ENCODE data around the gene PCGF3. TPM values are rescaled to one million over a fixed set of nuclear protein-coding genes. Genes with fewer than 3 reads are reported as not detected.

PCGF3 gene
- total and polyA plus RNA-seq, 10 of the 15 experiments (the other 5 are each of a cell fraction or from before 2014, with no cell fraction given), result 2.2 to 43.8 (median 15.9) TPM

- 0 out of 2 replicates have a peak, but pooled peaks have one; percentile 2 for TF ChIP-seq ZBTB4 (CRISPR knock-in tag; IDR thresholded peaks at IDR 0.05)
Measured at GRCh38 chr4:674172-675035, 31.2 kb upstream of the PCGF3 start, which contains the start of the genes ATP5ME and MYL5 (continued).

DNA sequence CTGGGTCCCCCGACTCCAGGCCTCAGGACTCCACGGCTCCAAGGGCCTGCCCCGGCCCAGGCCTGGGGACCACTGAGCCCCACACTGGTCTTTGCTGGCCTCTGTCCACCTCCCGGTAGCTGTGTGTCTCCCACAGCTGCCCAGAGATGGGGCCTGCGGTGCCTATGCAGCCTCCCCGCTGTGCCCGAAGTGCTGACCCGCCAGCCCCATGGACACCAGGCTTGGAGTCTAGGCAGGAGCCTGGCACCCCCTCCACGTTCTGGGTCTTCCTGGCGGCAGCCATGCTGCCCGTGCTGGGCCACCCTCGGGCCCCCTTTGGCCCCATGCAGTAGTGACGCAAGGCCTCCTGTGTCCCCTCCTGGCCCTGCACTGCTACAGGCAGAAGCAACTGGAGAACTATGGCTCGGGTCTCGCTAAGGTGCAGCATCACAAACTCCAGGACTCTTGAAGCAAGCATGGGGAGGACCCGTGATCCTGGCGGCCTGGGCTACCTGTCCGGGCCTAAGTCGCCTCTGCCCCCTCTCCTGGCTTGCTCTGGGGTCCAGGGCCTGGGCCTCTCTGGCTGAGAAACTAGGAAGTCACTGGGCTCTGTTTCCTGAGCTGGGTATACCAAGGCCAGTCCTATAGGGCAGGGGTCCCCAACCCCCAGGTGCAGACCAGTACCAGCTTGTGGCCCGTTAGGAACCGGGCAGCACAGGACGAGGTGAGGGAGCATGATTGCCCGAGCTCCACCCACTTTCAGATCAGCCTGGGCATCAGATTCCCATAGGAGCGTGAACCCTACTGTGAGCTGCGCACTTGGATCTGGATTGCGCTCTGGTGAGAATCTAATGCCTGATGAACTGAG, 30.4 kb upstream of the PCGF3 start:
- ATAC-seq (peak; percentile 22), FAIRE-seq (peak; percentile 23), DNase-seq (ENCODE audit: low read depth, low spot score) (no peak)
- H3K36me3 ChIP-seq (ENCODE audit: control insufficient read depth in 2 of 2, insufficient read depth in 2 of 2, low read length in 1 of 2), result peaks cover 6 to 7% of the 10 kb centered on the region in 2 experiments
- peaks cover 24% of the 10 kb centered on the region for H3K79me2 ChIP-seq (ENCODE audit: control insufficient read depth, insufficient read depth, low read length)
- ChIA-PET RAD21 (ENCODE audit: unreplicated experiment) (interaction anchor here (0.7 to 1.8 kb wide), 6 partner anchors 11 to 312 kb away, joined by 3 to 7 read pairs (median 4); partner anchors contain the start of gene IDUA), CTCF (interaction anchor here (0.6 to 2.3 kb wide), 9 partner anchors 9 to 346 kb away, joined by 3 to 8 read pairs (median 4); partner anchors contain the start of gene IDUA), SMC1A (ENCODE audit: uncharacterized antibody, unreplicated experiment) (interaction anchor here (1.3 to 1.5 kb wide), 2 partner anchors 24 to 105 kb away, joined by 3 read pairs; no protein-coding TSS in a partner anchor), POLR2A (interaction anchor here (0.9 to 2.6 kb wide), 6 partner anchors 11 to 107 kb away, joined by 3 to 14 read pairs (median 7); no protein-coding TSS in a partner anchor)
- no peaks in the 10 kb centered on the region for H4K20me1 ChIP-seq (ENCODE audit: control insufficient read depth, insufficient read depth)
- H3K9ac ChIP-seq (ENCODE audit: control insufficient read depth, insufficient read depth, low read length), result peak overlapping the region; percentile 95
- WGBS (ENCODE audit: insufficient coverage, insufficient replicate concordance, low lambda C conversion rate, missing lambda C conversion rate), result 31% methylated on average over 26 of the region's 26 CpGs
- in situ Hi-C loops (cut with MboI), result no loop called here
- H3K27me3 ChIP-seq (replicated peaks in 1 of 2; ENCODE audit: control insufficient read depth in 2 of 2, insufficient read depth in 2 of 2, low read length in 1 of 2), result no peaks in the 10 kb centered on the region
- intact Hi-C loops (cut with micrococcal nuclease; ENCODE audit: unreplicated experiment), result loop anchor here (2.0 to 10.0 kb wide), 4 partner anchors 24 to 430 kb away; partner anchors contain the start of genes GAK and TMEM175
- peaks cover 31% of the 10 kb centered on the region for H3K4me1 ChIP-seq (ENCODE audit: control insufficient read depth, insufficient read depth, low read length)
- peak overlapping the region; percentile 49; the same call in 1 of the 2 replicates for H2AFZ ChIP-seq (ENCODE audit: control insufficient read depth, low read depth, low read length)
- H3K4me2 ChIP-seq (ENCODE audit: control insufficient read depth, insufficient read depth), result peak overlapping the region; percentile 96
- H3K9me3 ChIP-seq (replicated peaks; ENCODE audit: control insufficient read depth, insufficient read depth, low read length), result no peaks in the 10 kb centered on the region
- H3K4me3 ChIP-seq, result peak overlapping the region; percentile 85
- H3K27ac ChIP-seq (ENCODE audit: control insufficient read depth, insufficient read depth), result peak overlapping the region; percentile 92
- no TSS peak for BruUV-seq (replicated peaks)
- no peak for TF ChIP-seq PAX5 (IDR thresholded peaks at IDR 0.05; ENCODE audit: borderline replicate concordance, low read depth, low read length)
- no peak for TF ChIP-seq TBL1XR1 (IDR thresholded peaks at IDR 0.05; ENCODE audit: low read depth, low read length)
- TF ChIP-seq RAD21 (IDR thresholded peaks at IDR 0.05; ENCODE audit: insufficient read depth, low read depth, low read length), result no peak
- no peak for TF ChIP-seq TCF12 (IDR thresholded peaks at IDR 0.05; ENCODE audit: low read depth, low read length)
- TF ChIP-seq YY1 (IDR thresholded peaks at IDR 0.05; ENCODE audit: low read depth, low read length), result 0 out of 2 replicates have a peak, but pooled peaks have one; percentile 35
- peak; percentile 4 for TF ChIP-seq MYC (IDR thresholded peaks at IDR 0.05; ENCODE audit: insufficient read depth, insufficient read length, insufficient replicate concordance, low read length, severe bottlenecking)
- TF ChIP-seq, protein P1, sequence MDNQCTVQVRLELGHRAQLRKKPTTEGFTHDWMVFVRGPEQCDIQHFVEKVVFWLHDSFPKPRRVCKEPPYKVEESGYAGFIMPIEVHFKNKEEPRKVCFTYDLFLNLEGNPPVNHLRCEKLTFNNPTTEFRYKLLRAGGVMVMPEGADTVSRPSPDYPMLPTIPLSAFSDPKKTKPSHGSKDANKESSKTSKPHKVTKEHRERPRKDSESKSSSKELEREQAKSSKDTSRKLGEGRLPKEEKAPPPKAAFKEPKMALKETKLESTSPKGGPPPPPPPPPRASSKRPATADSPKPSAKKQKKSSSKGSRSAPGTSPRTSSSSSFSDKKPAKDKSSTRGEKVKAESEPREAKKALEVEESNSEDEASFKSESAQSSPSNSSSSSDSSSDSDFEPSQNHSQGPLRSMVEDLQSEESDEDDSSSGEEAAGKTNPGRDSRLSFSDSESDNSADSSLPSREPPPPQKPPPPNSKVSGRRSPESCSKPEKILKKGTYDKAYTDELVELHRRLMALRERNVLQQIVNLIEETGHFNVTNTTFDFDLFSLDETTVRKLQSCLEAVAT (IDR thresholded peaks at IDR 0.05), result peak; percentile 99
- no peak for TF ChIP-seq NFXL1 (IDR thresholded peaks at IDR 0.05; ENCODE audit: borderline replicate concordance)
- TF ChIP-seq ETV6 (conservative IDR thresholded peaks at IDR 0.05 in 1 of 2, IDR thresholded peaks at IDR 0.05 in 1 of 2; ENCODE audit: borderline replicate concordance in 1 of 2, low read depth in 1 of 2), result no peak
- 0 out of 2 replicates have a peak, but pooled peaks have one; percentile 35 for TF ChIP-seq SIN3A (IDR thresholded peaks at IDR 0.05; ENCODE audit: low read depth, low read length)
- no peak for TF ChIP-seq TAF1 (IDR thresholded peaks at IDR 0.05; ENCODE audit: borderline replicate concordance, low read depth, low read length)
- 0 out of 2 replicates have a peak, but pooled peaks have one; percentile 2 for TF ChIP-seq EED (IDR thresholded peaks at IDR 0.05; ENCODE audit: low read depth)

Measured in GM12878 (cell line).